GM19035 (cell line): Measurements from ENCODE around the gene SMAD3.
A peak's percentile ranks its signal among the peaks of the same experiment; 100 is the strongest.
"Not testable (repeated sequence)": the region's sequence is repeated elsewhere in the genome, so short reads cannot be mapped to it uniquely, and the experiment has no call there.

Experiments
- ATAC-seq: cut with Tn5 transposase; IDR thresholded peaks from one replicate; pipeline ENCODE4 v1.9.1; 2021; ENCODE audit not compliant: unreplicated experiment

SMAD3 gene

GRCh38 chr15:67065531-67066005 is at the start of gene SMAD3:
SMAD3 (plus strand) TSS chr15:67065602; CDS start chr15:67066155, 553 bp downstream.
- peak; percentile 60 for ATAC-seq

DNA sequence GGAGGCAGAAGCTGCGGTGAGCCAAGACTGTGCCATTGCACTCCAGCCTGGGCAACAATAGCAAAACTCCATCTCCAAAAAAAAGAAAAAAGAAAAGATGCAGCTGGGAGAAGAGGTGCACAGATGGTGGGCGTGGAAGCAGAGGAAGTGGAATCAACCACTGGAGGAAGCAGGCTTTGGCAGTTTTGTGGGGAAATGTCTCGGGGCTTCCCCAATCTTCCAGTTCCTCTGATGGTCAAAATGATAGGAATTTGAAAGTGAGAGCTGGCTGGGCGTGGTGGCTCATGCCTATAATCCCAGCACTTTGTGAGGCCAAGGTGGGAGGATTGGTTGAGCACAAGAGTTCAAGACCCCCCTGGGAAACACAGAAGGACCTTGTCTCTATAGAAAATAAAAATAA is 48.1 kb upstream of the SMAD3 start:
- no peak for ATAC-seq

- ATAC-seq = no peak
Measured at GRCh38 chr15:67018026-67018425, 47.4 kb upstream of the SMAD3 start.

DNA sequence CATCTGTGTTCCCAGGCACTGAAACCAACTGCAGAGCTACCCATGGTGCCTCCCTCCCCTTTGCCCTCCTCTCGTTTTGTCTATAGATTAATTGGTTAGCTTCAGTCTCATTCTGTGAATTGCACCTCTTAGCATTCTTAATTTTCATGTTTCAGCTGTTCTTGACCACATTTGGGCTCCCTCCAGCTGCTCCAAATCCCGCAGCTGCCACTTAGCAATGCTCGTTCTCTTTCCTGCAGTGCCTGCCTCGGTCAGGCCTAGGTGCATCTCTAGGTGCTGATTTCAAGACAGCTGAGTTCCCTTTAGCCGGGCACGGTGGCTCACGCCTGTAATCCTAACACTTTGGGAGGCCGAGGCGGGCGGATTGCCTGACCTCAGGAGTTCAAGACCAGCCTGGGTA is 47.0 kb upstream of the SMAD3 start:
- no peak for ATAC-seq

DNA sequence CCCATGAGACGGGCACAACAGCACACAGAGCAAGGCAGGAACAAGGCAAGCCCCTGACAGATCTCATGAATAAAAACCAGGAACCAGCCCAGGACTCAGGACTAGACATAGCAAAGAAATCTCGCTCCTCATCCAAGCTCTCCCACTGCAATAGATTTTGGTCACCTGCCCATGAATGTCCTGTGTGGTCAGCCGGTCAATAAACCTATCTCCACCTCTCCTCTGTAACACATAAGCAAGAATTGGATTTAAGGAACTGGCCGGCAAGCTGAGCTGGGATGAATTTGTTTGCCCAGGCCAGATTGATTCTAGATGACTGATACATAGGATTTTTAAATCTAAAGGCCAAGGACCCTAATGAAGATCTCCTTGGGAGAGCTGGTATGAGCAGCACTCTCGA is 46.3 kb upstream of the SMAD3 start:
- ATAC-seq = no peak

DNA sequence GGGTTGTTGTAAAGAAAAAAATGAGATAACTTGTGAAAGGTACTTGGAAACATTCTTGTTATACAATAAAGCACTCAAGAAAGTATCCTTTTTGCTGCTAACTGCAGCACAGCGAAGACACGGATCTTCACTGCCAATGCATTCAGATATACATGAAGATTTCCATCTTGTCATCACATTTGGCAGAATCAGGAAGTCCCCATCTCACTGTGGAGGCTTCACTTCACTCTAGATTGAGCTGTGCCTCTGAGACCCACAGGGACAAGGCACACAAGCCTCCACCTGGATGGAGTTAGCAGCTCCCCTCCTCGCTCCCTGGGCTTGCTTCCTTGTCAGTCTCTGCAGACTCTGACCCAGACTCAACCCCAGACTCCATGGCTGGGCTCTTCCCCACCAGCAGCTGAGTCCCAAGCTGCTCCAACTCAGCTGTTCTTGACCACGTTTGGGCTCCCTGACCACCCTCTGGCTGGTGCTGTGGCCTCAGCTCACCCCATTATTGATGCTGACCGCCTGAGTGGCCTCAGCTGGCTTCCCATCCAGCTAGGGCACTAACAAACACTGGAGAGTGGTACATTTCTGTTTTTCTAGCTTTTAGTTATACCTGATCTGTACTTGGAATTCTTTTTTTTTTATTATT is 45.4 kb upstream of the SMAD3 start:
- ATAC-seq = no peak

GRCh38 chr15:67020668-67021067 is 44.7 kb upstream of the SMAD3 start:
- not testable (repeated sequence) for ATAC-seq

- ATAC-seq = no peak
Measured at GRCh38 chr15:67021455-67021854, 43.9 kb upstream of the SMAD3 start.

GRCh38 chr15:67022587-67023105 is 42.8 kb upstream of the SMAD3 start:
- ATAC-seq = no peak

DNA sequence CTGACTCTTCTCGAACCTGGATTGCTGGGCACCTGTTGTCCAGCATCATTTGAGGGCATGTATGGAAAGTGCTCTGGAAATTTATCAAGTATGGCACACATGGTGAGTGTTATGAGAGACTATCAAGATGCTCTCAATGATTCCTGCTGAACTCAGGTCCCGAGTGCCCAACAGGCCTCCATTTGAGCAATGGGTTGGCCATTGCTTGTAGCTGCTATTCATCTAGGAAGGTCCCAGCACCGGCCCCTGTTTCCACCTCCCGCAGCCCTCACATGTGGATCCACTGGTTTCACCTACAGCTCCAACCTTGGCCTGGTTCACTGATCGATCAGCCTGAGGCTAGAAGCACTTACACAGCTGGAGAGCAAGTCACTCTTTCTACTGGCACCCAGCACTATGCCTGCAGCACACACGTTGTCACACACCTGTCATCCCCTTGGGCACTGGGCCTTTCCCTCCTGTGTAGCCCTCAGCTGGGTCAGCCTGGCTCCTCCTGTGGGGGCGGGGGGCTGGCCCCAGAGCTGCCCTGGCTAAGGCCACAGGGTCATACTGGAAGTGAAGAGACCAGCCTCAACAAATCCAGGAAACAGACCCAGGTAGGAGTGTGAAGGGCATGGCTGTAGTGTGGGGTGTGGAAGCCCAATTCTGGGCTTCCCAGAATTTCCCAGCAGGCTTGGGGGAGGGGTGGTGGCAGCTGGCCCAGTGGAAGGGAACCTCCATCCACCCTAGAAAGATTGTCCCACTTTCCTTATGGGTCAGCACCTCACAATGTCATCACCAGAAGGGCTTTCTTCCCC is 41.7 kb upstream of the SMAD3 start:
- ATAC-seq = no peak

- no peak for ATAC-seq
Measured at GRCh38 chr15:67024314-67024997, 40.9 kb upstream of the SMAD3 start.

GRCh38 chr15:67024998-67025368 is 40.4 kb upstream of the SMAD3 start:
- ATAC-seq = no peak

DNA sequence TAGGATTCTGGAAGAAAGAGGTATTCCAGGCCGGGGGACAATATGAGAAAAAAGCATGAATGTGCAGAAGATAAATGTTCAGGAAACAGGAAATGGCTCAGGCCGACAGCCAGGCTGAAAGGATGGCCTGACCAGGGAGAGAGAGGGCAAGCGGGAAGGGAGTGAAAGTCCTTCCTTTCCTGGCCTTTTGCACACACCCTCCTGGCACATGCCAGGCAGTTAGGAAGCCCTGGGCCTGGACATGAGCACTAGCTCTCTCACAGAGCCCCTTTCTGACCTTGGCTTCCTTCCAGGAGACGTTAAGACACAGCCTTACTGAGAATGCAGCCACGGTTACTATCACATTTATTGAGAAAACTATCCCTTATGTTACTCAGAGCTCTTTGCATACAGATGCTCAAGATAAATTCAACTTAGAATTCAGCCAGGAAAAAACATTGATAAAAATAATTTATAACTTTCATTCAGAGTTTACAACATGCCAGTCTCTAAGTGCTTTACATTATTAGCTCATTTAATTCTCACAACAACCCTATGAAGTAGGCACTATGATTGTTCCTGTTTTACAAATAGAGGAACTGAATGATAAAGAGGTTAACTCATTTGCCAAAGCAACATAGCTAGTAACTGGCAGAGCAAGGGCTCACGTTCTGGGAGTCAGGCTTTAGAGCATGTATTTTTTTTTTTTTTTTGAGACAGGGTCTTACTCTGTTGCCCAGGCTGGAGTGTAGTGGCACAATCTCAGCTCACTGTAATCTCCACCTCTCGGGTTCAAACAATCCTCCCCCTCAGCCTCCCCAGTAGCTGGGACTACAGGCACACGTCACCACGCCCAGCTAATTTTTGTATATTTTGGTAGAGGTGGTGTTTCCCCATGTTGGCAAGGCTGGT is 39.4 kb upstream of the SMAD3 start:
- no peak for ATAC-seq

DNA sequence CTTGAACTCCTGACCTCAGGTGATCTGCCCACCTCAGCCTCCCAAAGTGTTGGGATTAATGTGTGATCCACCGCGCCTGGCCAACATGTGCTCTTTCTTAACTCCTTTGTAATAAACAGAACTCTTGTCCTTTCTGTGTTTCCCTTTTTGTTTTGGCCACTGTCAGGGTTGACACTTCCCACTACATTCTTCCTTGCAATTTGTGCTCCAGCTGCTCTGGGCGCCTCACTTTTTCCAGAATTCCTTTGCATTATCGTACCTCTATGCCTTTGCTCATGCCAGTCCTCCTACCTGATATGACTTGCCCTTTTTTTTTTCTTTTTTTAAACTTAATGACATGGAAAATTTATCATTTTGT is 38.8 kb upstream of the SMAD3 start:
- ATAC-seq = no peak

GRCh38 chr15:67028440-67028839 is 37.0 kb upstream of the SMAD3 start:
- not testable (repeated sequence) for ATAC-seq

- no peak for ATAC-seq
Measured at GRCh38 chr15:67030036-67030762, 35.2 kb upstream of the SMAD3 start.

DNA sequence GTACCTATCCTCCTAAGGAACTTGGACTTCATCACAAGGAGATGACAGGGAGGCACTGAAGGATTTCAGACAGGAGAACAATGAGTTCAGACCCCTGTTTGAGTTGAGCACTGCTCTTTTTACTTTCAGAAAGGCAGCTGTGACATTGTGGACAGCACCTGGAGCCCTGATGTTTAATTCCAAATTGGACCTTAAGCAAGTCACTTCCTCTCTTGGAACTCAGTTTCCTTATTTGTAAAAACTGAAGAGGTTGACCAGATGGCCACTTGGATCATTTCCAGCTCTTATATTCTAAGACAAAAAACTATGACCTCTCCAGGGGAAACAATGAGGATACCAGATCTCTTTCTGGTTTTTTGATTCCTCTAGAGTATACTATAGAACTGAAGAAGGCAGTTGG is 34.1 kb upstream of the SMAD3 start:
- no peak for ATAC-seq

DNA sequence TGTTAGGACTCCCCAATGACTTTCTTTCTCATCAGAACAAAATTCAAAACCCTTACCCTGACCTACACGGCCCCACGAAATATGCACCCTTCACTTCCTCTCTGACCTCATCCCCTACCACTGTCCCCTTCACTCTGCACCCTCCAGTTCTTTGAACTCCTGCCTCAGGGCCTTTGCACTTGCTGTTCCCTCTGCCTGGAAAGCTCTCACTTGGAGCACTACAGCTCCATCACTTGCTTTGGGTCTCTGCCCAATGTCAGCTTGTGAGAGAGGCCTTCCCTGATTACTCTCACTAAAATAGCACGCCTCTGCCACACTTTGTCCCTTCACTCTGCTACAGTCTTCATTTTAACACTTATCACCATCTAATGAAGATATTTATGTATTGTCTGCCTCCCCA is 32.8 kb upstream of the SMAD3 start:
- no peak for ATAC-seq

GRCh38 chr15:67033012-67033411 is 32.4 kb upstream of the SMAD3 start:
- ATAC-seq = no peak

GRCh38 chr15:67033571-67034044 is 31.8 kb upstream of the SMAD3 start:
- ATAC-seq = no peak
